Mesodermal cell (in vitro differentiated cells): ENCODE measurements around the gene FEZ2.

Experiments used
- H3K27ac ChIP-seq: 2 replicates; pipeline ENCODE4 v1.7.0; 2013; ENCODE audit warnings: mild to moderate bottlenecking, low read depth, low read length, moderate library complexity; ENCODE audit not compliant: severe bottlenecking
- H3K36me3 ChIP-seq: 2 replicates; pipeline ENCODE4 v1.7.1; 2013; ENCODE audit warnings: mild to moderate bottlenecking, low read length, moderate library complexity; ENCODE audit not compliant: control insufficient read depth, insufficient read depth
- H3K4me1 ChIP-seq: one replicate; pipeline ENCODE4 v1.7.1; 2013; ENCODE audit warnings: mild to moderate bottlenecking, low read length; ENCODE audit not compliant: insufficient read depth, control insufficient read depth, poor library complexity, severe bottlenecking
- H3K4me3 ChIP-seq: 2 replicates; pipeline ENCODE4 v1.7.0; 2013; ENCODE audit warnings: low read length, control low read depth, mild to moderate bottlenecking; ENCODE audit not compliant: insufficient read depth, poor library complexity, severe bottlenecking; ENCODE audit errors: extremely low read depth
- H3K9me3 ChIP-seq: 2 replicates; pipeline ENCODE4 v1.7.1; 2013; ENCODE audit warnings: mild to moderate bottlenecking, low read length, moderate library complexity; ENCODE audit not compliant: control insufficient read depth
- WGBS, 2 experiments: methylation state at CpG; one replicate each; pipeline ENCODE4 v1.1.5; 2013; ENCODE audit warnings: missing lambda C conversion rate in 2 of 2; ENCODE audit not compliant: insufficient coverage in 2 of 2; 5-methylcytosine and 5-hydroxymethylcytosine counted together

The FEZ2 gene

GRCh38 chr2:36513661-36514060 lies 84.3 kb downstream of the FEZ2 start:
- 100% methylated on average over 2 of the region's 2 CpGs for WGBS, 2 experiments
- H3K4me1 ChIP-seq = no peaks in the 10 kb centered on the region
- peaks cover 93% of the 10 kb centered on the region for H3K36me3 ChIP-seq
- no peak overlapping the region for H3K27ac ChIP-seq
- no peaks in the 10 kb centered on the region for H3K9me3 ChIP-seq
- H3K4me3 ChIP-seq = no peak overlapping the region

- no peak overlapping the region for H3K4me3 ChIP-seq
- H3K4me1 ChIP-seq = no peaks in the 10 kb centered on the region
- H3K9me3 ChIP-seq = no peaks in the 10 kb centered on the region
- peaks cover 85% of the 10 kb centered on the region for H3K36me3 ChIP-seq
- WGBS, 2 experiments = 93% methylated on average over 3 of the region's 3 CpGs; no CpG with 5 or more reads in 1 of the 2 experiments
- no peak overlapping the region for H3K27ac ChIP-seq
Measured at GRCh38 chr2:36512705-36513104, 85.3 kb downstream of the FEZ2 start.

DNA sequence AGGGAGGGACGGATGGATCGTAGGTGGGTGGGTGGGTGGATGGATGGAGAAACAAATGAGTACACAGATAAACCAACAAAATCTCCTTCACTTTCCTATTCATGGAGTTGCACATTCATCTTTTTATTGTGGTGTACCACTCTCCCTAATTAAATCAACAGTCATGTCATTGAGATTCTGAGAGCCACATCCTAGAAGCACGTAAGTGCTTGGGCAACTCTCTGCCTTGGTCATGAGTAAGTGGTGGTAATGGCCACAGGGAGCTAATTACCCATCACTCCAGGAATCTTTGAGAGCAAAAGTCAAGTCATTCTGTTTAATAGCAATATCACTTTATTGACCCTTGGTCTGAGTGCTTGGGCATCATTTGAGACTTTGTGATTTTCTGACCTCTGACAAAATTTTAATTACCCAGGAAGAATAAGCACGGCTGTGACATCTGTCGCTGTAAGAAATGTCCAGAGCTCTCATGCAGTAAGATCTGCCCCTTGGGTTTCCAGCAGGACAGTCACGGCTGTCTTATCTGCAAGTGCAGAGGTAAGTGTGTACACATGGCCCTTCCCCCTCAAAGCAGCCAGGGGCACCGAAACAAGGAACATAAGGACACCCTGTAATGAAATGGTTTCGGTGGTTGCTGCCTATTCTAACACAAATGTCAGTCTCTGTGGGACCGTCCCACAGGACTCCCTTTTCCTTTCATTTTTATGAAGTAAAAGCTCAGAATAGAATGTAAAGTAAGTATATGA lies 85.9 kb downstream of the FEZ2 start:
- 92 to 100% methylated on average over 3 to 5 of the region's 9 CpGs for WGBS, 2 experiments
- Histone ChIP-seq H3K36me3 (peaks cover 80% of the 10 kb centered on the region), H3K4me1 (no peaks in the 10 kb centered on the region), H3K4me3 (no peak overlapping the region), H3K27ac (no peak overlapping the region), H3K9me3 (no peaks in the 10 kb centered on the region)

GRCh38 chr2:36509075-36509474 lies 88.9 kb downstream of the FEZ2 start:
- Histone ChIP-seq H3K4me1 (no peaks in the 10 kb centered on the region), H3K9me3 (no peaks in the 10 kb centered on the region), H3K36me3 (peaks cover 73% of the 10 kb centered on the region), H3K4me3 (no peak overlapping the region), H3K27ac (no peak overlapping the region)
- WGBS, 2 experiments = 89 to 90% methylated on average over 2 to 4 of the region's 6 CpGs

GRCh38 chr2:36507408-36507812 lies 90.6 kb downstream of the FEZ2 start:
- H3K27ac ChIP-seq = no peak overlapping the region
- no peak overlapping the region for H3K4me3 ChIP-seq
- H3K36me3 ChIP-seq = peaks cover 73% of the 10 kb centered on the region
- H3K9me3 ChIP-seq = no peaks in the 10 kb centered on the region
- H3K4me1 ChIP-seq = no peaks in the 10 kb centered on the region
